ENCODE results near the gene MAP1LC3B.
A peak's percentile ranks its signal among the peaks of the same experiment; 100 is the strongest.

The MAP1LC3B gene

DNA sequence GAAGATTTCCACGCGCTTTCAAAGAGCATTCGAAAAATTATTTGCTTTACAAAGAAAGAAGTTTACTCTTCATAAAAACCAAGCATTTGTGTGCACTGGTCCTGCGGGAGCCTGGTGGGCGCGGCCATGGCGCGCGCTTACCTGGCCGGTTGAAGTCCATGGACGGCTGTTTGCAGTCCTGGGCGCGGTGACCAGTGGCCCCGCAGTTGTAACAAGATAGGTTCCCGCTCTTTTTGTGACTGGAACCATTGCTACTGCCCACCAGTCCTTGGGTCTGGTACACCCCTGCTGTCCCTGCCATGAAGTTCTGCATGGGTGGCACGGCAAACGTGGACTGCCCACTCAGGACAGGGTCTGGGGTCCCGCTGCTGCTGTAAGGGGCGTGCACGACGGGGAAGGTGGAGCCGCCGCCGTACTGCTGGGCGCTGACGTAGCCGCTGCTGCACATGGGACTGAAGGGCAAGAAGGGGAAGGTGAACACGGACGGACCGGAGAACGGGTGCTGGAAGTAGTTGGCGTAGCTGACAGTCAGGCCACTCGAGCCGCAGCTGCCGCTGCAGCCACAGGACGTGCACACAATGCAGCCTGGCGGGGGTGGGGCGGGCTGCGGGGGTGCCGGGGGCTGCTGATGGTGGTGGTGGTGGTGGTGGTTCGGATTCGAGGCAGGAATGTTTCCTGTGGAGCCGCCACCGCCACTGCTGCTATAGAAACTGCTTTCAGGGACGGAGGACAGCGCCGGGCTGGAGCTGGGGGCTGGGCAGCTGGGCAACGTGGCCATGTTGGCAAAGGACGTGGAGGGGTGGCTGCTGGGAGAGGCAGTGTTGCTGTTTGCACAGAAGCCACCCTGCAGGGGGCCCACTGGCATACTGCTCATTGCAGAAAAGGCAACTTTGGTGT lies 19.5 kb downstream of the MAP1LC3B start:
- no peak for DNase-seq (ENCODE audit: low read depth)
- no peak overlapping the region for H3K4me3 ChIP-seq (ENCODE audit: low read length)
- TF ChIP-seq CTCF (conservative IDR thresholded peaks at IDR 0.05; ENCODE audit: low read length) = no peak

- no peak for DNase-seq (ENCODE audit: low read depth)
- TF ChIP-seq CTCF (conservative IDR thresholded peaks at IDR 0.05; ENCODE audit: low read length) = no peak
These were observed 20.3 kb downstream of the MAP1LC3B start for GRCh38 chr16:87412371-87412995.

DNA sequence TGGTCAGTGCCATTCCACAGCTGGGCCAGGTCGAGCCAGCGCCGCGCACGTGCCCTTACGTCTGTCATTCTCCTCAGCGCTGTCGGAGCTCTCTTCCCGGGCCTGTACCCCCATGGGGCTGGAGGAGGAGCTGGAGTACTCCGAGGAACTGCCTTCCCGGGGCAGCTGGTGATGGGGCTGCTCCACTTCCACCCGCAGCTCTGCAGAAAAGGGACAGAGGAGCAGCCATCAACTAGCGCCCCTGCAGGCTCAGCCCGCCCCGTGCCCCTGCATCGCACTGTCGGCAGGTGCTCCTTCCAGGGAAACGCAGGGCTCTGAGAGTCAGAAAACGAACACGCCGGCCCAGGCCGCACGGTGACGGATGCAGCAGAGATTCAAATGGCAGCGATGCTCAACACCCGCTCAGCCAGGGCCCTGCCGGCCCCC lies 20.9 kb downstream of the MAP1LC3B start:
- TF ChIP-seq CTCF (conservative IDR thresholded peaks at IDR 0.05; ENCODE audit: low read length) = no peak
- no peak overlapping the region for H3K4me3 ChIP-seq (ENCODE audit: low read length)
- DNase-seq (ENCODE audit: low read depth) = no peak

More at GRCh38 chr16:87412371-87412995, 20.3 kb downstream of the MAP1LC3B start:
- no peak overlapping the region for H3K4me3 ChIP-seq (ENCODE audit: low read length)

- no peak overlapping the region for H3K4me3 ChIP-seq (ENCODE audit: low read length)
- DNase-seq (ENCODE audit: low read depth) = no peak
- TF ChIP-seq CTCF (conservative IDR thresholded peaks at IDR 0.05; ENCODE audit: low read length) = no peak
These were observed 22.1 kb downstream of the MAP1LC3B start for GRCh38 chr16:87414251-87414680.

GRCh38 chr16:87415441-87415840 lies 23.3 kb downstream of the MAP1LC3B start:
- H3K4me3 ChIP-seq (ENCODE audit: low read length) = no peak overlapping the region
- no peak for TF ChIP-seq CTCF (conservative IDR thresholded peaks at IDR 0.05; ENCODE audit: low read length)
- DNase-seq (ENCODE audit: low read depth) = no peak

GRCh38 chr16:87416826-87417527 lies 24.8 kb downstream of the MAP1LC3B start:
- TF ChIP-seq CTCF (conservative IDR thresholded peaks at IDR 0.05; ENCODE audit: low read length) = peak; percentile 86
- DNase-seq (ENCODE audit: low read depth) = peak; percentile 71
- H3K4me3 ChIP-seq (ENCODE audit: low read length) = no peak overlapping the region

Data from AG10803 (cell line).